22Rv1 (cell line): ENCODE results near the gene LDLRAD4.

ENCODE experiments used
- ZFX ChIP-seq: fragments of 450-650 bp; IDR thresholded peaks from 2 replicates; pipeline ENCODE4 v1.6.1; 2017; ENCODE audit warnings: antibody characterized with exemption, borderline replicate concordance
- TF ChIP-seq, protein P1 (sequence below): fragments of 450-650 bp; IDR thresholded peaks from 2 replicates; pipeline ENCODE4 v1.5.1; 2017; ENCODE audit warnings: mild to moderate bottlenecking

DNA sequence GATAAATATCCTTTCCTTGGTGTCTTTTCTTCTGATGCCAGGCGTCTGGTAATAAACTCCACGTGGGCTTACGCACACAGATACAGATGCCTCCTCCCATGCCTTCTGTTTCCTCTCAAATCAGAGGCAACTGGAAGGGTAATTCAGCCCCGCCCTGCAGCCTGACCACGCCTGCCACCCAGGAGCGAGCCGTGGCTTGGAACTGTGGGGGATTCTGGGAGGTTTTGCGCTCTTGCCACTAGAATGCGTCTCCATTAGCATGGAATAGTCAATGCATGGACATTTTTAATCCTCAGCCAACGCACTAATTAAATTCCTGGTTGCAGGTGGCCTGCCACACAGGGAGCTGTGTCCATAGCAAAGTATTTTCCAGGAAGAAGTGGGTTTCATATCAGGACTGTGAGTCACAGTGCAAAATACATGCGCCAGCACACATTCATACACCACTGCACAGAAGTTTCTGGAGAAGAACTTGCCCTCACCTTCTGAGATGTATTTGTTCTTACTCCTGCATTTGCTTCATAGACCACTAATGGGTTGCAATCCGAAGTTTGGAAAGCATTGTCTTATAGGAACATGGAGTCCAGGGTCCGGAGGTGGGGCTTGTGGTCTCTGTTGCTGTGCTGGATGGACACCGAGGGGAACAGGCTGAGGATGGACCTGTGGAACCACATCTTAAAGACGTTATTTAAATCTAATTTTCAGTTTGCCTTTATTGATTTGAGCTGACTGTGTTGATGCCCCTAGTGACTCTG is 151.4 kb downstream of the LDLRAD4 start:
- TF ChIP-seq, protein P1, sequence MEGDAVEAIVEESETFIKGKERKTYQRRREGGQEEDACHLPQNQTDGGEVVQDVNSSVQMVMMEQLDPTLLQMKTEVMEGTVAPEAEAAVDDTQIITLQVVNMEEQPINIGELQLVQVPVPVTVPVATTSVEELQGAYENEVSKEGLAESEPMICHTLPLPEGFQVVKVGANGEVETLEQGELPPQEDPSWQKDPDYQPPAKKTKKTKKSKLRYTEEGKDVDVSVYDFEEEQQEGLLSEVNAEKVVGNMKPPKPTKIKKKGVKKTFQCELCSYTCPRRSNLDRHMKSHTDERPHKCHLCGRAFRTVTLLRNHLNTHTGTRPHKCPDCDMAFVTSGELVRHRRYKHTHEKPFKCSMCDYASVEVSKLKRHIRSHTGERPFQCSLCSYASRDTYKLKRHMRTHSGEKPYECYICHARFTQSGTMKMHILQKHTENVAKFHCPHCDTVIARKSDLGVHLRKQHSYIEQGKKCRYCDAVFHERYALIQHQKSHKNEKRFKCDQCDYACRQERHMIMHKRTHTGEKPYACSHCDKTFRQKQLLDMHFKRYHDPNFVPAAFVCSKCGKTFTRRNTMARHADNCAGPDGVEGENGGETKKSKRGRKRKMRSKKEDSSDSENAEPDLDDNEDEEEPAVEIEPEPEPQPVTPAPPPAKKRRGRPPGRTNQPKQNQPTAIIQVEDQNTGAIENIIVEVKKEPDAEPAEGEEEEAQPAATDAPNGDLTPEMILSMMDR = no peak
- TF ChIP-seq ZFX = no peak
